Panc1 (cell line): Measurements from ENCODE around the gene TRAF7.

Experiments
- CTCF ChIP-seq: fragments of 450-650 bp; IDR thresholded peaks from 2 replicates; pipeline ENCODE4 v1.5.1; 2017; ENCODE audit warnings: mild to moderate bottlenecking
- POLR2AphosphoS5 ChIP-seq: IDR thresholded peaks from 2 replicates; pipeline ENCODE4 v1.6.1; 2012; ENCODE audit warnings: mild to moderate bottlenecking, low read depth, low read length, moderate library complexity
- TCF7L2 ChIP-seq: IDR thresholded peaks from 2 replicates; pipeline ENCODE4 v1.6.1; 2011; ENCODE audit warnings: mild to moderate bottlenecking, low read depth, low read length, inconsistent platforms

GRCh38 chr16:2190659-2191445, 35.3 kb downstream of the TRAF7 start:
- TF ChIP-seq POLR2AphosphoS5 (no peak), CTCF (no peak), TCF7L2 (no peak)
